ENCODE measurements around the gene DNAH10. TPM values are rescaled to one million over a fixed set of nuclear protein-coding genes. Genes with fewer than 3 reads are reported as not detected.

Gene DNAH10
- total RNA-seq, 1 experiment from 2014 or later: 0.39 TPM

DNA sequence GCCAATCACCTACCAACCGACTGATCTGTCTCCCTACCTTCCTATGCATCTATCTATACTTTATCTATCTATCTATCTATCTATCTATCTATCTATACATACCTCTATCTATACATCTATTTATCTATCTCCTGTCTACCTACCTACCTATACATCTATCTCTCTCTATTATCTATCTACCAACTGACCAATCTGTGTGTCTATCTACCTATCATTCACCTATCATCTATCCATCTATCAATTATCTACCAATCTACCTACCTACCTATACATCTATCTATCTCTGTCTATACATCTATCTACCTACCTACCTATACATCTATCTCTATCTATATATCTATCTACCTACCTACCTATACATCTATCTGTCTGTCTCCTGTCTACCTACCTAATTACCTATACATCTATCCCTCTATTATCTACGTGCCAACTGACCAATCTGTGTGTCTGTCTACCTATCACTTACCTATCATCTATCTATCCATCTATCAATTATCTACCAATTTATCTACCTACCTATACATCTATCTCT lies 3.5 kb downstream of the DNAH10 start:
- intact Hi-C loops (cut with micrococcal nuclease; ENCODE audit: unreplicated experiment): no loop called here
- ChIA-PET CTCF (no interaction called here), POLR2A (no interaction called here)
- Histone ChIP-seq H3K36me3 (ENCODE audit: control insufficient read depth, insufficient read depth, low read length) (no peaks in the 10 kb centered on the region), H3K27ac (ENCODE audit: low read length) (no peak overlapping the region), H3K27me3 (ENCODE audit: control insufficient read depth, insufficient read depth, low read length) (no peaks in the 10 kb centered on the region), H3K4me3 (ENCODE audit: low read depth in 2 of 2, low read length in 2 of 2) (no peak overlapping the region), H3K9me3 (ENCODE audit: control insufficient read depth, insufficient read depth, low read depth, low read length) (no peaks in the 10 kb centered on the region), H3K4me1 (ENCODE audit: control insufficient read depth, insufficient read depth, low read length) (no peaks in the 10 kb centered on the region)
- in situ Hi-C loops (cut with HindIII; ENCODE audit: low pct_unique_long_range_greater_than_20kb, low sequenced_read_pairs): no loop called here
- DNase-seq (ENCODE audit: low read depth, low spot score) (no peak), ATAC-seq (no peak)
- no TSS peak for BruUV-seq (replicated peaks)
- no peak for TF ChIP-seq POLR2AphosphoS5 (IDR thresholded peaks at IDR 0.05; ENCODE audit: low read depth, low read length)
- no peak for TF ChIP-seq TCF7L2 (IDR thresholded peaks at IDR 0.05; ENCODE audit: low read depth, low read length)
- no peak for TF ChIP-seq SIN3A (IDR thresholded peaks at IDR 0.05; ENCODE audit: borderline replicate concordance, insufficient read depth, low read depth, low read length)
- no peak for TF ChIP-seq CTCF (IDR thresholded peaks at IDR 0.05)
- no peak for TF ChIP-seq REST (IDR thresholded peaks at IDR 0.05; ENCODE audit: insufficient read depth in 1 of 2, low read depth in 2 of 2, low read length in 1 of 2)

DNA sequence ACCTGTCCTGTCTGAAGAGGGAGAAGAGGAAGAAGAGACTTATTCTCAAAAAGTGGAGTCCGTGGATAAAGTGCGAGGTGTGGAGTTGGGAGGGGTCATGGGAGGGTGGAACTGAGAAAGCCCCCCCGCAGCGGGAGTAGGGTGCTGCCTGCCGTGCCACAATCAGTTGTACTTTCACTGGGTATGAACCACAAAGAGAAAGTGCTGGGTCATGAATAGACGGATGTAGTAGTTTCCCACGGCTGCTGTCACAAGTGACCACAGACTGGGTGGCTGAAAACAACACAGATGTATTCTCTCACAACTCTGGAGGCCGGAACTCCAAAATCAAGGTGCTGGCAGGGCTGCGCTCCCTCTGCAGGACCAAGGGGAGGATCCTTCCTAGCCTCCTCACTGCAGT lies 5.5 kb downstream of the DNAH10 start:
- BruUV-seq (replicated peaks): no TSS peak
- POLR2A ChIA-PET: no interaction called here
- ATAC-seq: no peak

More for the DNA sequence above, 5.5 kb downstream of the DNAH10 start:
- DNase-seq (ENCODE audit: low read depth, low spot score): no peak
- no peaks in the 10 kb centered on the region for H3K27me3 ChIP-seq (ENCODE audit: control insufficient read depth, insufficient read depth, low read length)
- in situ Hi-C loops (cut with HindIII; ENCODE audit: low pct_unique_long_range_greater_than_20kb, low sequenced_read_pairs) (no loop called here), intact Hi-C loops (cut with micrococcal nuclease; ENCODE audit: unreplicated experiment) (no loop called here)
- CTCF ChIA-PET: no interaction called here
- no peak overlapping the region for H3K4me3 ChIP-seq (ENCODE audit: low read depth in 2 of 2, low read length in 2 of 2)
- no peak for TF ChIP-seq POLR2AphosphoS5 (IDR thresholded peaks at IDR 0.05; ENCODE audit: low read depth, low read length)
- TF ChIP-seq REST (IDR thresholded peaks at IDR 0.05; ENCODE audit: insufficient read depth in 1 of 2, low read depth in 2 of 2, low read length in 1 of 2): no peak
- TF ChIP-seq TCF7L2 (IDR thresholded peaks at IDR 0.05; ENCODE audit: low read depth, low read length): no peak
- no peak for TF ChIP-seq SIN3A (IDR thresholded peaks at IDR 0.05; ENCODE audit: borderline replicate concordance, insufficient read depth, low read depth, low read length)
- TF ChIP-seq CTCF (IDR thresholded peaks at IDR 0.05): no peak
- no peaks in the 10 kb centered on the region for H3K4me1 ChIP-seq (ENCODE audit: control insufficient read depth, insufficient read depth, low read length)
- H3K27ac ChIP-seq (ENCODE audit: low read length): no peak overlapping the region
- H3K36me3 ChIP-seq (ENCODE audit: control insufficient read depth, insufficient read depth, low read length): no peaks in the 10 kb centered on the region
- no peaks in the 10 kb centered on the region for H3K9me3 ChIP-seq (ENCODE audit: control insufficient read depth, insufficient read depth, low read depth, low read length)
